Measurements from ENCODE around the gene SSTR3. TPM values are rescaled to one million over a fixed set of nuclear protein-coding genes. Genes with fewer than 3 reads are reported as not detected.

The SSTR3 gene
- polyA plus RNA-seq (2013, experiment 1 of 2): 0.22 TPM
- polyA plus RNA-seq (2013, experiment 2 of 2): 0.28 TPM

DNA sequence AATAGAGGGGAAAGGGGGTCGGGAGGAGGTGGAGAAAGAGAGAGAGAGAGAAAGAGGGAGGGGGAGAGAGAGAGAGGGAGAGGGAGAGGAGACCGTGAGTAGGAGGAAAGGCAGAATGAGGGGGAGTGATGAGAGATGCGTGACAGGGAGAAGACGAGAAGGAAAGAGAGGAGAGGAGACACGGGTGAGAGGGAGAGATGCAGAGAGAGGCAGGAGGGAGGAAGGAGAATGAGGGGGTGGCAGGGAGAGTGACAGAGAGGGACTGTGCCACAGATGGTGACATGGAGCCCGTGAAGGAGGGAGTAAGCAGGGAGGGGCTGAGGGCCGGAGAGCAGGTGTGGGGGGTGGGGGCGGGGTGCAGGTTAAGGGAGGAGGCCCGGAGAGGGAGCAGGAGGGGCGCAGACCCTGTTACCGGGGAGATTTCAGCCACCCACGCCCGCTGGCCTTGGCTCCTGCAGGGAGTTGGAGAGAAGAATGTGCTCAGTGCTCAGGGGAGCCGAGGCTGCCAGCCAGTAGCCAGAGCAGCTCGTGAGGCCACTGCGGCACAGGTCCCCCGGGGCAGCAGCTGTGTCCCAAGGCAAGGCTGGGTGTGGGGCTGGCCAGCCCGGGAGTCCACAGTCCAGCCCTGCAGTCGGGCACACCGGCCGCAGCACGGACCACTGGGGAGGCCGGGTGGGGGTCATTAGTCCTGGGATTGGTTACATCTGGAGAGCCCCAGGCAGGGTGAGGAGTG is at the start of gene SSTR3:
TSS of gene SSTR3 (minus strand) at position 304 of the 733 bp plus-strand sequence. CDS start 4,674 bp downstream, outside the sequence.
- no CpG with 5 or more reads among the region's 23 CpGs for WGBS, 2 donors (ENCODE audit: extremely low coverage in 2 of 2, insufficient read length in 2 of 2, insufficient replicate concordance in 1 of 2)
- Histone ChIP-seq H3K18ac (ENCODE audit: low read length) (peak within 1 kb of the TSS; percentile 89), H2BK120ac (ENCODE audit: low read depth, low read length) (no peak within 1 kb of the TSS), H3K4me1 (ENCODE audit: control insufficient read depth in 2 of 2, insufficient read depth in 1 of 2, low read depth in 1 of 2, low read length in 2 of 2) (peaks cover 9 to 11% of the 10 kb centered on the region in 2 donors), H3K14ac (ENCODE audit: low read length) (peak within 1 kb of the TSS; percentile 58), H2AK5ac (ENCODE audit: low read depth, low read length) (peak within 1 kb of the TSS; percentile 89), H2BK12ac (ENCODE audit: low read length) (peak within 1 kb of the TSS; percentile 14), H3K27me3 (ENCODE audit: control insufficient read depth in 3 of 3, insufficient read depth in 3 of 3, low read depth in 1 of 3, low read length in 3 of 3) (peaks cover 0 to 77% (median 0%) of the 10 kb centered on the region in 3 experiments), H4K8ac (ENCODE audit: low read depth, low read length) (no peak within 1 kb of the TSS), H3K23ac (ENCODE audit: low read depth, low read length, poor library complexity) (peak within 1 kb of the TSS; percentile 67), H3K4ac (ENCODE audit: low read length) (no peak within 1 kb of the TSS), H4K91ac (ENCODE audit: low read depth, low read length, poor library complexity) (no peak within 1 kb of the TSS), H2AFZ (ENCODE audit: low read length) (peak within 1 kb of the TSS; percentile 42), H3K36me3 (replicated peaks in 1 of 2; ENCODE audit: control insufficient read depth in 2 of 2, insufficient read depth in 2 of 2, low read length in 2 of 2) (no peaks in the 10 kb centered on the region), H3K4me3 (ENCODE audit: low read length in 2 of 2) (no peak within 1 kb of the TSS), H3K27ac (replicated peaks; ENCODE audit: low read length) (no peak within 1 kb of the TSS), H2BK5ac (ENCODE audit: low read length) (peak within 1 kb of the TSS; percentile 26), H3K9ac (ENCODE audit: low read depth, low read length, poor library complexity) (peak within 1 kb of the TSS; percentile 27), H2BK15ac (ENCODE audit: low read length) (peak within 1 kb of the TSS; percentile 65), H3K79me1 (ENCODE audit: low read depth, low read length) (no peaks in the 10 kb centered on the region), H3K4me2 (ENCODE audit: insufficient read depth, low read length, poor library complexity, severe bottlenecking) (peak within 1 kb of the TSS; percentile 41), H3K9me3 (replicated peaks in 1 of 2; ENCODE audit: control insufficient read depth in 2 of 2, insufficient read depth in 1 of 2, low read depth in 1 of 2, low read length in 2 of 2) (no peaks in the 10 kb centered on the region)
- peak; percentile 32 for DNase-seq (ENCODE audit: low spot score)

DNA sequence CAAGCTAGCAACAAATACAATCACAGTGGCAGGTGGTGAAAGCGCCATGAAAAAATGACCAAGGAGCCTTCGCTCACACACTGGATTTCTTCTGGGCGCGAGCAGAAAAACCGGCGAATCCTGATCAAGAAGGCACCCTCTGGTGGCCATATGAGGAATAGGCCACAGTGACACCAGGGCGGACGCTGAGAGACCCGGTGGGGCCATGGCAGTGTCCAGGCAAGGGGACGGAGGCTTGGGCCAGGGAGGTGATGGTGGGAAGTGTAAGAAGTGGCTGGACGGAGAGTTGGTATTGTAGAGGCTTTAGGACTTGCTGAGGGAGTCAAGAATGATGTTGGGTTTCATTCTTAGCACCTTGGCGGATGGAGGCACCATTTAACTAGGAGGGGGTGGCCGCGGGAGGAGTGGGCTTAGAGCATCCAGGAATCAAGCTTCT is 48.6 kb upstream of the SSTR3 start:
- Histone ChIP-seq H3K18ac (ENCODE audit: low read length) (no peak overlapping the region), H2BK5ac (ENCODE audit: low read length) (no peak overlapping the region), H4K8ac (ENCODE audit: low read depth, low read length) (no peak overlapping the region), H3K4ac (ENCODE audit: low read length) (no peak overlapping the region), H3K4me2 (ENCODE audit: insufficient read depth, low read length, poor library complexity, severe bottlenecking) (no peak overlapping the region), H2BK12ac (ENCODE audit: low read length) (no peak overlapping the region), H3K9me3 (replicated peaks in 1 of 2; ENCODE audit: control insufficient read depth in 2 of 2, insufficient read depth in 1 of 2, low read depth in 1 of 2, low read length in 2 of 2) (peaks cover 8 to 10% of the 10 kb centered on the region in 2 donors), H3K14ac (ENCODE audit: low read length) (no peak overlapping the region), H2AFZ (ENCODE audit: low read length) (no peak overlapping the region), H3K4me1 (ENCODE audit: control insufficient read depth in 2 of 2, insufficient read depth in 1 of 2, low read depth in 1 of 2, low read length in 2 of 2) (peaks cover 1 to 4% of the 10 kb centered on the region in 2 donors), H3K27me3 (ENCODE audit: control insufficient read depth in 3 of 3, insufficient read depth in 3 of 3, low read depth in 1 of 3, low read length in 3 of 3) (peaks cover 0 to 20% (median 2%) of the 10 kb centered on the region in 3 experiments), H3K27ac (replicated peaks; ENCODE audit: low read length) (no peak overlapping the region), H3K79me1 (ENCODE audit: low read depth, low read length) (no peaks in the 10 kb centered on the region), H2AK5ac (ENCODE audit: low read depth, low read length) (no peak overlapping the region), H2BK15ac (ENCODE audit: low read length) (no peak overlapping the region), H2BK120ac (ENCODE audit: low read depth, low read length) (no peak overlapping the region), H3K4me3 (ENCODE audit: low read length in 2 of 2) (no peak overlapping the region), H3K9ac (ENCODE audit: low read depth, low read length, poor library complexity) (no peak overlapping the region), H3K36me3 (replicated peaks in 1 of 2; ENCODE audit: control insufficient read depth in 2 of 2, insufficient read depth in 2 of 2, low read length in 2 of 2) (no peaks in the 10 kb centered on the region), H3K23ac (ENCODE audit: low read depth, low read length, poor library complexity) (no peak overlapping the region), H4K91ac (ENCODE audit: low read depth, low read length, poor library complexity) (no peak overlapping the region)
- peak; percentile 52 for DNase-seq (ENCODE audit: low spot score)
- WGBS, 2 donors (ENCODE audit: extremely low coverage in 2 of 2, insufficient read length in 2 of 2, insufficient replicate concordance in 1 of 2): no CpG with 5 or more reads among the region's 14 CpGs

DNA sequence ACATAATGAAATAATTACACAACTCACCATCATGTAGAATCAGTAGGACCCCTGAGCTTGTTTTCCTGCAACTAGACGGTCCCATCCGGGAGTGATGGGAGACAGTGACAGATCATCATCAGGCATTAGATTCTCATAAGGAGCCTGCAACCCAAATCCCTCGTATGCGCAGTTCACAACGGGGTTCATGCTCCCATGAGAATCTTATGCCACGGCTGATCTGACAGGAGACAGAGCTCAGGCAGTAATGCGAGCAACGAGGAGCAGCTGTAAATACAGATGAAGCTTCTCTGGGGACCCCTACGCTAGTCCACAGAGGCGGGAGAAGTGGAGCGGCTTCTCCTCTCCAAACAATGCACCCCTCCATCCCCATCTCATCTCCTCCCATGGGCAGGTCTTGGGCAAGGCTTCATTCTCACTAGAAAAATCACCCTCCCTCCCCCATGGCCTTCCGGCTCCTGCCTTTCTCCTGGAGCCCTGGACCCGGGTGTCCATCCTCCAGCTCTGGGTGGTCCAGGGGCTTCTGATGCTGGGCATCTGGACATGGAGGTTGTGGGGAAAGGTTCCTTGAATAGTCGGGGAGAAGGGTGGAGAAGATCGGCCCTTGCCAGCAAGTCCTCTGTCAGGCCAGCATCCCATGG is 48.0 kb upstream of the SSTR3 start:
- no peak overlapping the region for H2BK15ac ChIP-seq (ENCODE audit: low read length)
- peaks cover 0 to 20% (median 2%) of the 10 kb centered on the region in 3 experiments for H3K27me3 ChIP-seq (ENCODE audit: control insufficient read depth in 3 of 3, insufficient read depth in 3 of 3, low read depth in 1 of 3, low read length in 3 of 3)
- no peak overlapping the region for H4K91ac ChIP-seq (ENCODE audit: low read depth, low read length, poor library complexity)
- peak overlapping the region; percentile 5 for H3K14ac ChIP-seq (ENCODE audit: low read length)
- H3K27ac ChIP-seq (replicated peaks; ENCODE audit: low read length): no peak overlapping the region
- H3K4me2 ChIP-seq (ENCODE audit: insufficient read depth, low read length, poor library complexity, severe bottlenecking): no peak overlapping the region
- H2BK5ac ChIP-seq (ENCODE audit: low read length): no peak overlapping the region
- no peak overlapping the region for H4K8ac ChIP-seq (ENCODE audit: low read depth, low read length)
- no peak overlapping the region for H2AK5ac ChIP-seq (ENCODE audit: low read depth, low read length)
- H3K4me3 ChIP-seq (ENCODE audit: low read length in 2 of 2): no peak overlapping the region
- DNase-seq (ENCODE audit: low spot score): no peak
- WGBS, 2 donors (ENCODE audit: extremely low coverage in 2 of 2, insufficient read length in 2 of 2, insufficient replicate concordance in 1 of 2): no CpG with 5 or more reads among the region's 15 CpGs
- H3K79me1 ChIP-seq (ENCODE audit: low read depth, low read length): no peaks in the 10 kb centered on the region
- H2AFZ ChIP-seq (ENCODE audit: low read length): no peak overlapping the region
- peaks cover 1 to 4% of the 10 kb centered on the region in 2 donors for H3K4me1 ChIP-seq (ENCODE audit: control insufficient read depth in 2 of 2, insufficient read depth in 1 of 2, low read depth in 1 of 2, low read length in 2 of 2)
- H2BK12ac ChIP-seq (ENCODE audit: low read length): no peak overlapping the region
- H3K23ac ChIP-seq (ENCODE audit: low read depth, low read length, poor library complexity): no peak overlapping the region
- no peak overlapping the region for H2BK120ac ChIP-seq (ENCODE audit: low read depth, low read length)
- no peak overlapping the region for H3K9ac ChIP-seq (ENCODE audit: low read depth, low read length, poor library complexity)
- no peak overlapping the region for H3K4ac ChIP-seq (ENCODE audit: low read length)
- H3K18ac ChIP-seq (ENCODE audit: low read length): peak overlapping the region; percentile 9
- H3K36me3 ChIP-seq (replicated peaks in 1 of 2; ENCODE audit: control insufficient read depth in 2 of 2, insufficient read depth in 2 of 2, low read length in 2 of 2): no peaks in the 10 kb centered on the region
- H3K9me3 ChIP-seq (replicated peaks in 1 of 2; ENCODE audit: control insufficient read depth in 2 of 2, insufficient read depth in 1 of 2, low read depth in 1 of 2, low read length in 2 of 2): peaks cover 8 to 10% of the 10 kb centered on the region in 2 donors

DNA sequence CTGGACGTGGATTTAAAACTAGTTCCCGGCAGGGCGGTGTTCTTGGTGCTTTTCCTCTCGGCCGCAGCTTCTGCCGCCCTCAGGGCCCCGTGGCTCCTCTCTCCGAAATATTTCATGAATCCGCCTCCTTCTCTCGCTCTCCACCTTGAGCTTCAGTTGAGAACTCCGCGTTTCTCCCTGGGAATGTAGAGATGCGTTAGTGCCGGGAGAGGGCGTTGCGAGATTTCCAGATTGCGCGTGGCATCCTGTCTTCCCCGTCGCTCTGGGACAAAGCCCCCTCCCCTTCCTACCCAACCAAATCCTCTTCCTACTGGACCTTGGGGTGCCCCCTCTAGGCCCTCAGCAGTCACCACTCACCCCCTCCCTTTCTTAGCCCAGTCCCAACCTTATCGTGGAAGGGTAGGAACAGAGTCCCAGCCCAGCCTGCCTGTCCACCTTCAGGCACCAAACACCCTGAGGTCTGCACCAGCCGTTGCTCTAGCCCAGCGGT is 47.3 kb upstream of the SSTR3 start:
- Histone ChIP-seq H3K4me2 (ENCODE audit: insufficient read depth, low read length, poor library complexity, severe bottlenecking) (no peak overlapping the region), H3K4ac (ENCODE audit: low read length) (no peak overlapping the region), H3K27me3 (ENCODE audit: control insufficient read depth in 3 of 3, insufficient read depth in 3 of 3, low read depth in 1 of 3, low read length in 3 of 3) (peaks cover 0 to 23% (median 2%) of the 10 kb centered on the region in 3 experiments), H4K8ac (ENCODE audit: low read depth, low read length) (no peak overlapping the region), H3K36me3 (replicated peaks in 1 of 2; ENCODE audit: control insufficient read depth in 2 of 2, insufficient read depth in 2 of 2, low read length in 2 of 2) (no peaks in the 10 kb centered on the region), H3K79me1 (ENCODE audit: low read depth, low read length) (no peaks in the 10 kb centered on the region), H4K91ac (ENCODE audit: low read depth, low read length, poor library complexity) (no peak overlapping the region), H3K18ac (ENCODE audit: low read length) (no peak overlapping the region), H2AFZ (ENCODE audit: low read length) (peak overlapping the region; percentile 12), H3K27ac (replicated peaks; ENCODE audit: low read length) (no peak overlapping the region), H3K9ac (ENCODE audit: low read depth, low read length, poor library complexity) (no peak overlapping the region), H2BK12ac (ENCODE audit: low read length) (no peak overlapping the region), H3K9me3 (replicated peaks in 1 of 2; ENCODE audit: control insufficient read depth in 2 of 2, insufficient read depth in 1 of 2, low read depth in 1 of 2, low read length in 2 of 2) (peaks cover 7 to 10% of the 10 kb centered on the region in 2 donors), H2BK120ac (ENCODE audit: low read depth, low read length) (no peak overlapping the region), H2AK5ac (ENCODE audit: low read depth, low read length) (no peak overlapping the region), H3K4me3 (ENCODE audit: low read length in 2 of 2) (no peak overlapping the region), H3K14ac (ENCODE audit: low read length) (no peak overlapping the region), H2BK5ac (ENCODE audit: low read length) (no peak overlapping the region), H3K4me1 (ENCODE audit: control insufficient read depth in 2 of 2, insufficient read depth in 1 of 2, low read depth in 1 of 2, low read length in 2 of 2) (peaks cover 1 to 9% of the 10 kb centered on the region in 2 donors), H2BK15ac (ENCODE audit: low read length) (peak overlapping the region; percentile 16), H3K23ac (ENCODE audit: low read depth, low read length, poor library complexity) (peak overlapping the region; percentile 62)
- no CpG with 5 or more reads among the region's 23 CpGs for WGBS, 2 donors (ENCODE audit: extremely low coverage in 2 of 2, insufficient read length in 2 of 2, insufficient replicate concordance in 1 of 2)
- no peak for DNase-seq (ENCODE audit: low spot score)

Data from neuronal stem cell (in vitro differentiated cells).